DOHH2 (cell line): ENCODE results near the gene PDIK1L.

Experiments used
- CTCF ChIP-seq: fragments of 200-600 bp; sonication (generic); IDR thresholded peaks from one replicate; pipeline ENCODE4 v1.5.1; 2014; ENCODE audit warnings: antibody characterized with exemption, mild to moderate bottlenecking, low read depth, low read length; ENCODE audit not compliant: poor library complexity, severe bottlenecking
- EZH2phosphoT487 ChIP-seq: fragments of 200-600 bp; sonication (generic); IDR thresholded peaks from 2 replicates; pipeline ENCODE4 v1.6.1; 2017; ENCODE audit warnings: borderline replicate concordance, mild to moderate bottlenecking, antibody characterized with exemption, low read length, moderate library complexity, mixed read lengths

GRCh38 chr1:26099780-26100179 is 11.8 kb upstream of the PDIK1L start:
- TF ChIP-seq CTCF (no peak), EZH2phosphoT487 (no peak)
